Pancreas (tissue), 10 donors: Measurements from ENCODE around the gene FUT4. TPM values are rescaled to one million over a fixed set of nuclear protein-coding genes. Genes with fewer than 3 reads are reported as not detected.
"Not testable (repeated sequence)": the region's sequence is repeated elsewhere in the genome, so short reads cannot be mapped to it uniquely, and the experiment has no call there.

Source experiments
- ATAC-seq, 4 donors: fragments of 200-7000 bp; cut with Tn5 transposase; one replicate each; pipeline versions ENCODE4 v1.8.0 to v1.9.1; 2020; ENCODE audit warnings: mild to moderate bottlenecking in 4 of 4, moderate library complexity in 4 of 4
- DNase-seq, 6 donors: peaks; one replicate each; pipeline ENCODE4 v3.0.0-alpha.2; 2020
- FAIRE-seq: peaks from 2 replicates; lab custom pipeline; 2012; peaks lifted over from hg19 to GRCh38; lab: Jason Lieb, UNC
- H3K27ac ChIP-seq, 4 donors: fragments of 200-600 bp; sonication (generic); 1 replicate in 3 of 4; 2 replicates in 1 of 4; pipeline versions ENCODE4 v1.5.0 to v1.8.0; 2020
- H3K27me3 ChIP-seq, 4 donors: fragments of 200-600 bp; one replicate each; pipeline ENCODE4 v1.8.0; 2021
- H3K36me3 ChIP-seq, 3 donors: fragments of 200-600 bp; sonication (generic) in 1 of 3; one replicate each; pipeline versions ENCODE4 v1.5.0 to v1.8.0; 2020 to 2021
- H3K4me1 ChIP-seq, 3 donors: fragments of 200-600 bp; one replicate each; pipeline ENCODE4 v1.8.0; 2021
- H3K4me3 ChIP-seq, 4 donors: fragments of 200-600 bp; sonication (generic) in 2 of 4; one replicate each; pipeline versions ENCODE4 v1.5.0 to v1.8.0; 2020 to 2021
- H3K9me3 ChIP-seq, 4 donors: fragments of 200-600 bp; one replicate each; pipeline ENCODE4 v1.8.0; 2021
- CTCF ChIP-seq, 4 donors: fragments of 200-600 bp; sonication (generic) in 3 of 4; IDR thresholded peaks; one replicate each; pipeline versions ENCODE4 v1.5.0 to v1.8.0; 2021; ENCODE audit warnings: antibody characterized with exemption in 4 of 4
- WGBS, 2 donors: extraction: QIAGEN DNeasy Blood & Tissue Kit; methylation state at CpG; one replicate each; pipeline ENCODE4 v1.1.7; 2013; 5-methylcytosine and 5-hydroxymethylcytosine counted together
- intact Hi-C, 3 donors: fragments of 100-400 bp; cut with DNase I; formaldehyde crosslinking; loops; one replicate each; pipeline versions ENCODE4 v1.11.1 to v1.14.2; 2022
- polyA plus RNA-seq, 2 donors: library from polyadenylated mRNA; stranded (reverse); fragments of 200-250 nt; gene quantifications; one replicate each; pipeline ENCODE4 v1.2.3, GENCODE V29; 2013
- total RNA-seq, 6 donors: library from RNA; stranded (reverse); fragmentation: NEBNext Ultra II Directional in 4 of 6; extraction: Animal tissue kit (Norgen Biotek cat#: 25700) in 4 of 6; gene quantifications; one replicate each; pipeline versions ENCODE4 v1.2.1 to v1.2.4, GENCODE V29; 2021 to 2023
- donor health status: healthy with polysubstance abuse.
- donor health status: DM: no; HTN: no; CAD: no; lungs with moderate emphysema.
- donor health status: DM: no; HTN: no; CAD: no.
- donor health status: control.
- donor health status: control.
- donor health status: Bipolar disorder and iron deficiency.
- donor health status: DM: yes; HTN: yes; CAD: no.
- donor health status: DM: no; HTN: no; CAD: no.
- donor health status: DM: no; HTN: no; CAD: no.
- donor health status: DM: yes; HTN: yes; CAD: no.

Gene FUT4
- total and polyA plus RNA-seq, 8 donors, result 2.4 to 14.6 (median 5.6) TPM

GRCh38 chr11:94546162-94546470 lies 2.4 kb downstream of the FUT4 start:
- H3K4me3 ChIP-seq, result peak overlapping the region; percentile 56 to 80 (median 77)
- no peak for ATAC-seq
- H3K4me1 ChIP-seq, result peaks cover 6 to 38% (median 23%) of the 10 kb centered on the region in 3 donors
- intact Hi-C loops, result no loop called here
- whole genome bisulfite sequencing, 2 donors, result 22 to 25% methylated on average over 2 of the region's 2 CpGs
- no peak for DNase-seq
- peak overlapping the region in 2 of 4 donors; percentile 95 to 98 for H3K27ac ChIP-seq
- no peaks in the 10 kb centered on the region for H3K9me3 ChIP-seq
- FAIRE-seq, result no peak
- H3K36me3 ChIP-seq, result no peaks in the 10 kb centered on the region
- TF ChIP-seq CTCF (IDR thresholded peaks at IDR 0.05), result no peak
- H3K27me3 ChIP-seq, result no peaks in the 10 kb centered on the region

GRCh38 chr11:94546886-94547285 lies 3.2 kb downstream of the FUT4 start:
- Histone ChIP-seq H3K27ac (peak overlapping the region in 2 of 4 donors; percentile 95 to 98), H3K27me3 (no peaks in the 10 kb centered on the region), H3K36me3 (no peaks in the 10 kb centered on the region), H3K9me3 (no peaks in the 10 kb centered on the region), H3K4me1 (peaks cover 6 to 38% (median 23%) of the 10 kb centered on the region in 3 donors), H3K4me3 (peak overlapping the region; percentile 56 to 80 (median 77))
- ATAC-seq (peak in 1 of 4 donors; percentile 4), FAIRE-seq (no peak), DNase-seq (peak in 1 of 6 donors; percentile 13)
- intact Hi-C loops, result no loop called here
- no peak for TF ChIP-seq CTCF (IDR thresholded peaks at IDR 0.05)
- WGBS, 2 donors, result 20 to 30% methylated on average over 1 of the region's 1 CpG

- intact Hi-C loops, result no loop called here
- H3K9me3 ChIP-seq, result no peaks in the 10 kb centered on the region
- no peak for TF ChIP-seq CTCF (IDR thresholded peaks at IDR 0.05)
- 33 to 44% methylated on average over 5 of the region's 5 CpGs for WGBS, 2 donors
- DNase-seq, result no peak
- ATAC-seq, result no peak
- peak overlapping the region in 1 of 4 donors; percentile 1 for H3K4me3 ChIP-seq
- peaks cover 6 to 32% (median 17%) of the 10 kb centered on the region in 3 donors for H3K4me1 ChIP-seq
- H3K27me3 ChIP-seq, result no peaks in the 10 kb centered on the region
- H3K27ac ChIP-seq, result no peak overlapping the region
- FAIRE-seq, result no peak
- no peaks in the 10 kb centered on the region for H3K36me3 ChIP-seq
These were observed 5.4 kb downstream of the FUT4 start for GRCh38 chr11:94549146-94549545.

GRCh38 chr11:94550513-94550912 lies 6.8 kb downstream of the FUT4 start:
- no peak for DNase-seq
- intact Hi-C loops, result no loop called here
- Histone ChIP-seq H3K9me3 (no peaks in the 10 kb centered on the region), H3K27ac (peak overlapping the region in 1 of 4 donors; percentile 19), H3K27me3 (no peaks in the 10 kb centered on the region), H3K4me1 (peaks cover 6 to 32% (median 17%) of the 10 kb centered on the region in 3 donors), H3K4me3 (no peak overlapping the region), H3K36me3 (no peaks in the 10 kb centered on the region)
- FAIRE-seq, result no peak
- TF ChIP-seq CTCF (IDR thresholded peaks at IDR 0.05), result no peak
- WGBS, 2 donors, result 46 to 47% methylated on average over 4 of the region's 4 CpGs
- no peak for ATAC-seq

- Histone ChIP-seq H3K36me3 (no peaks in the 10 kb centered on the region), H3K27me3 (no peaks in the 10 kb centered on the region), H3K4me1 (peaks cover under 1 to 20% (median 4%) of the 10 kb centered on the region in 3 donors), H3K27ac (no peak overlapping the region), H3K4me3 (no peak overlapping the region), H3K9me3 (no peaks in the 10 kb centered on the region)
- intact Hi-C loops, result no loop called here
- DNase-seq (peak in 1 of 6 donors; percentile 26), ATAC-seq (no peak), FAIRE-seq (no peak)
- TF ChIP-seq CTCF (IDR thresholded peaks at IDR 0.05), result no peak
- 32 to 97% methylated on average over 1 of the region's 1 CpG for WGBS, 2 donors
These were observed 10.2 kb downstream of the FUT4 start for GRCh38 chr11:94553938-94554337.

- H3K36me3 ChIP-seq, FAIRE-seq, H3K27me3 ChIP-seq, H3K4me1 ChIP-seq, H3K4me3 ChIP-seq, ATAC-seq, intact Hi-C loops, H3K9me3 ChIP-seq, DNase-seq, H3K27ac ChIP-seq: not testable (repeated sequence)
- WGBS, 2 donors, result 82 to 83% methylated on average over 8 of the region's 8 CpGs
These were observed 12.1 kb downstream of the FUT4 start for GRCh38 chr11:94555752-94556329.
